GM10266 (cell line): ENCODE results near the gene KRTAP19-6.
"Not testable (repeated sequence)": the region's sequence is repeated elsewhere in the genome, so short reads cannot be mapped to it uniquely, and the experiment has no call there.

Experiments
- DNase-seq: peaks from one replicate; pipeline ENCODE4 v3.0.0; 2012; ENCODE audit errors: extremely low spot score
- CTCF ChIP-seq: IDR thresholded peaks from 2 replicates; pipeline ENCODE4 v1.5.1; 2012; ENCODE audit warnings: mild to moderate bottlenecking, low read depth; ENCODE audit not compliant: control insufficient read depth, insufficient read depth; ENCODE audit errors: missing control alignments

KRTAP19-6 gene

GRCh38 chr21:30515681-30516080 is 26.0 kb downstream of the KRTAP19-6 start:
- DNase-seq, result no peak
- no peak for TF ChIP-seq CTCF

- not testable (repeated sequence) for DNase-seq
Observed at GRCh38 chr21:30505621-30506205, 36.0 kb downstream of the KRTAP19-6 start.

- TF ChIP-seq CTCF, result no peak
Observed at GRCh38 chr21:30502041-30502440, 39.6 kb downstream of the KRTAP19-6 start, which contains the start of gene KRTAP19-5. Gene KRTAP19-5, minus strand, starts transcription at chr21:30502141. Its CDS starts 51 bp downstream, at chr21:30502090.

GRCh38 chr21:30497065-30497464 is 44.6 kb downstream of the KRTAP19-6 start, which contains the start of gene KRTAP19-4:
Gene KRTAP19-4, minus strand, starts transcription at chr21:30497165. Its CDS starts 55 bp downstream, at chr21:30497110.
- no peak for DNase-seq
- TF ChIP-seq CTCF, result no peak

More at GRCh38 chr21:30502041-30502440, 39.6 kb downstream of the KRTAP19-6 start, which contains the start of gene KRTAP19-5:
- no peak for DNase-seq

- no peak for DNase-seq
- TF ChIP-seq CTCF, result no peak
Observed at GRCh38 chr21:30491963-30492428, 49.7 kb downstream of the KRTAP19-6 start, which contains the start of gene KRTAP19-3. Gene KRTAP19-3, minus strand, starts transcription at chr21:30492013. Its CDS starts 56 bp downstream, at chr21:30491957.
